AG04450 (cell line): Measurements from ENCODE around the gene PDPN. TPM values are rescaled to one million over a fixed set of nuclear protein-coding genes. Genes with fewer than 3 reads are reported as not detected.
"Not testable (repeated sequence)": the region's sequence is repeated elsewhere in the genome, so short reads cannot be mapped to it uniquely, and the experiment has no call there.

Source experiments
- CTCF ChIA-PET: fragments of 300-600, 350-600 bp; formaldehyde crosslinking; extraction: SDS; loops from one replicate; lab custom pipeline; 2022; ENCODE audit warnings: antibody characterized with exemption, inconsistent platforms; lab: Charles Lee
- POLR2A ChIA-PET: fragments of 350-600 bp; formaldehyde crosslinking; extraction: SDS; loops from one replicate; lab custom pipeline; 2021; ENCODE audit warnings: antibody characterized with exemption, inconsistent platforms; lab: Yijun Ruan, JAX
- DNase-seq: peaks from one replicate; pipeline ENCODE4 v3.0.0-alpha.2; 2011; ENCODE audit warnings: low read depth, low spot score
- H3K27ac ChIP-seq: one replicate; pipeline ENCODE4 v1.5.1; 2012; ENCODE audit warnings: low read depth, low read length, control low read depth
- H3K27me3 ChIP-seq: one replicate; pipeline ENCODE4 v1.6.0; 2012; ENCODE audit warnings: low read length; ENCODE audit not compliant: control insufficient read depth, insufficient read depth
- H3K4me3 ChIP-seq: 2 replicates; pipeline ENCODE4 v1.5.1; 2011; ENCODE audit warnings: mild to moderate bottlenecking, low read depth, low read length, control low read depth
- H3K9me3 ChIP-seq: 2 replicates; pipeline ENCODE4 v1.5.1; 2012; ENCODE audit warnings: low read length; ENCODE audit not compliant: control insufficient read depth, insufficient read depth
- polyA plus RNA-seq: library from polyadenylated mRNA; depleted of rRNA; stranded (reverse); fragments of >200 nt; gene quantifications from 2 replicates; pipeline ENCODE4 v1.2.3, GENCODE V29; 2011
- TF ChIP-seq, protein P1 (sequence below): IDR thresholded peaks from 2 replicates; pipeline ENCODE4 v1.5.1; 2011; ENCODE audit warnings: low read depth, low read length, control low read depth, inconsistent platforms

Gene PDPN
- polyA plus RNA-seq, 1 experiment: 0.55 TPM

DNA sequence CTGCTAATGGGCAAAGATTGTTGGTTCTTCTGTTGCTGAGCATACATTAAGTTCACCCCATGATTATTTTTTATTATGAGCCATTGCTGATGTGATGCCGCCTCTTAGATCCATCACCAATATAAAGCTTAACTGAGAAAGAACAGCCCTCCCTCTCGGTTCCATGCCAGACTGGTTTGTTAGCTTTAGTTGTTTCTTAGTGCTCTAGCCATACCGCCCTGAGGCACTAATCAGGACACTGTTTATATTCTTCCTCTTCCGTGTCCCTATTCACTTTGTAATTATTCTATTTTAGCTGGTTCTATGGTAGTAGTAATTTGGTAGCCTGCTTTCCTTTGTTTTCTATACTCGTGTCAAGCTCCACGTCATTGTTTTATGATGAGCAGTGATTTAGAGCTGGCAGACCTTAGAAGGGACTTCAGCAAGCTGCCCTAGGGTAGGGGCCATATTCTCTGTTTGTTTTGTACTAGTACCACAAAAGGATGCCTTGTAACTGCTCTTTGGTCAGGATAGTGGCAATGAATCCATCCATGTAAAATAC lies 27.3 kb upstream of the PDPN start:
- TF ChIP-seq, protein P1, sequence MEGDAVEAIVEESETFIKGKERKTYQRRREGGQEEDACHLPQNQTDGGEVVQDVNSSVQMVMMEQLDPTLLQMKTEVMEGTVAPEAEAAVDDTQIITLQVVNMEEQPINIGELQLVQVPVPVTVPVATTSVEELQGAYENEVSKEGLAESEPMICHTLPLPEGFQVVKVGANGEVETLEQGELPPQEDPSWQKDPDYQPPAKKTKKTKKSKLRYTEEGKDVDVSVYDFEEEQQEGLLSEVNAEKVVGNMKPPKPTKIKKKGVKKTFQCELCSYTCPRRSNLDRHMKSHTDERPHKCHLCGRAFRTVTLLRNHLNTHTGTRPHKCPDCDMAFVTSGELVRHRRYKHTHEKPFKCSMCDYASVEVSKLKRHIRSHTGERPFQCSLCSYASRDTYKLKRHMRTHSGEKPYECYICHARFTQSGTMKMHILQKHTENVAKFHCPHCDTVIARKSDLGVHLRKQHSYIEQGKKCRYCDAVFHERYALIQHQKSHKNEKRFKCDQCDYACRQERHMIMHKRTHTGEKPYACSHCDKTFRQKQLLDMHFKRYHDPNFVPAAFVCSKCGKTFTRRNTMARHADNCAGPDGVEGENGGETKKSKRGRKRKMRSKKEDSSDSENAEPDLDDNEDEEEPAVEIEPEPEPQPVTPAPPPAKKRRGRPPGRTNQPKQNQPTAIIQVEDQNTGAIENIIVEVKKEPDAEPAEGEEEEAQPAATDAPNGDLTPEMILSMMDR: no peak
- H3K9me3 ChIP-seq: peaks cover 26% of the 10 kb centered on the region
- no peaks in the 10 kb centered on the region for H3K27me3 ChIP-seq
- no peak overlapping the region for H3K4me3 ChIP-seq
- H3K27ac ChIP-seq: no peak overlapping the region
- ChIA-PET POLR2A (no interaction called here), CTCF (no interaction called here)
- DNase-seq: no peak

DNA sequence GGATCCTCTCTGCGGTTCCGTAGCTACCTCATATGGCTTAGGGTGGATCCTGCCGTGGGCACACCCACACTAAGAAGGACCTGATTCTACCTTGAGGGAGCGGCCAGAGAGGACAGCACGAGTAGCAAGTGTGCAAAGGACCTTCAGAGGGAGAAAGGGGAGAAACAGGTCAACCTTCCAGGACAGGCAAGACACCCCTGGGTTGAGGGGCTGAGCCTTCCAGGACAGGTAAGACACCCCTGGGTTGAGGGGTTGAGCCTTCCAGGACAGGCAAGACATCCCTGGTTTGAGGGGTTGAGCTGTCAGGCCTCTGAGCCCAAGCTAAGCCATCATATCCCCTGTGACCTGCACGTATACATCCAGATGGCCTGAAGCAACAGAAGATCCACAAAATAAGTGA lies 23.1 kb upstream of the PDPN start:
- TF ChIP-seq, protein P1: no peak
- Histone ChIP-seq H3K27ac (no peak overlapping the region), H3K27me3 (no peaks in the 10 kb centered on the region), H3K4me3 (no peak overlapping the region), H3K9me3 (peaks cover 19% of the 10 kb centered on the region)
- ChIA-PET CTCF (no interaction called here), POLR2A (no interaction called here)
- DNase-seq: no peak

DNA sequence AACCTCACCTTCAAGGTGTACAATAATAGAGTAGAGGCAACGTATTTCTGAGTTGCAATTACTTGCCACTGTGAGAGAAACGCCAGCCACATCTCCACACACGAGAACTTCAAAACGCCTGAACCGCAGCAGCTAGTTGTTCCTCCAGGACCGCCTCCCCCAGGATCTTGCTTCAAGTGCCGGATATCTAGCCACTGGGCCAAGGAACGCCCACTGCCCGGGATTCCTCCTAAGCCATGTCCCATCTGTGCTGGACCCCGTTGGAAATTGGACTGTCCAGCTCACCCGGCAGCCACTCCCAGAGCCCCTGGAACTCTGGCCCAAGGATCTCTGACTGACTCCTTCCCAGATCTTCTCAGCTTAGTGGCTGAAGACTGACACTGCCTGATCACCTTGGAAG lies 20.7 kb upstream of the PDPN start:
- DNase-seq, H3K27ac ChIP-seq, H3K4me3 ChIP-seq, H3K27me3 ChIP-seq, POLR2A ChIA-PET, CTCF ChIA-PET: not testable (repeated sequence)
- H3K9me3 ChIP-seq: peaks cover 24% of the 10 kb centered on the region

DNA sequence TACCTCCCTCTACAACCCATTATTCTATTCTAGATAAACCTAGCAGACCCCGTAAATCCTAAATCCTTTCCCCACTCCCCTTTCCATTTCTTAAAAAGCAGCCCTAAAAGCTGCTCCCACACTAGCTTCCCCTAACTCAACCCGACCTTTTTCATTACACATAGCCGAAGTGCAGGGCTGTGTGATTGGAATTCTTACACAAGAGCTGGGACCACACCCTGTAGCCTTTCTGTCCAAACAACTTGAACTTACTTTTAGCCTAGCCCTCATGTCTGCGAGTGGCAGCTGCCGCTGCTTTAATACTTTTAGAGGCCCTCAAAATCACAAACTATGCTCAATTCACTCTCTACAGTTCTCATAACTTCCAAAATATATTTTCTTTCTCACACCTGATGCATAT lies 19.6 kb upstream of the PDPN start:
- ChIA-PET POLR2A (no interaction called here), CTCF (no interaction called here)
- no peak overlapping the region for H3K4me3 ChIP-seq
- TF ChIP-seq, protein P1: no peak
- peaks cover 23% of the 10 kb centered on the region for H3K9me3 ChIP-seq
- no peak overlapping the region for H3K27ac ChIP-seq
- no peak for DNase-seq
- no peaks in the 10 kb centered on the region for H3K27me3 ChIP-seq

DNA sequence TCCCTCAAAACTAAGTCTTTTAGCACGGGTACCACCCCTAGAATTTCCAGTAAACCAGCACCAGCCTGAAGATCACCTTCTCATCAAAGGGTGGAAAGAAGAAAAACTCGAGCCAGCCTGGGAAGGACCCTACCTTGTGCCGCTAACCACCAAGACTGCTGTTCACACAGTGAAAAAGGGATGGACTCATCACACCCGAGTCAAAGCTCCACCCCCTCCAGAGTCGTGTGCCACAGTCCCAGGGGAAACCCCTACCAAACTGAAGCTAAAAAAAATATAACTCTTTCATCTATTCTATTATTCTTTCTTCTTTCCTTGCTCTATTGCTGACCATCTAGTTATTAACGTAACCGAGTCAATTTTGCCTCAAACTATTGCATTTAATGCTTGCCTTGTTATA lies 13.2 kb upstream of the PDPN start:
- POLR2A ChIA-PET, H3K27me3 ChIP-seq, CTCF ChIA-PET, H3K27ac ChIP-seq, H3K4me3 ChIP-seq, DNase-seq: not testable (repeated sequence)
- H3K9me3 ChIP-seq: peaks cover 13% of the 10 kb centered on the region

DNA sequence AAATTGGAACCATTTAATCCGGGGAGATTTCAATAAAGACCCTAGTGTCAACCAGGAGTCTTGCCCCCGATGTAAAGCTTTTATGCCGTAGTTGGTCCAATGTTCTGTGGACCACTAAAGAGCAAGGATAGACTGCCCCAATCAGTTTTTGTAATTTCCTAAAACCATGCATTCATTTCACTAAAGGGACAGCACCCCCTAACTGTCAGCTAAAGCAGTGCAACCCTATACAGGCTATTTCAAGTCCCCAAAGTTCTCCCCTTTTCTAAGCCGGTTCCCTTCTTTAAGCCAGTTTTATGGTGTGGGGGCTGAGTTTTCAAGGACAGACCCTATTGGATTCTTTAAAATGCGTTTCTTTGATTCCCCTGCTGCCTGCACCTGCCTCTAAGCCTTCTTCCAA lies 12.7 kb upstream of the PDPN start:
- TF ChIP-seq, protein P1: no peak
- Histone ChIP-seq H3K27ac (no peak overlapping the region), H3K27me3 (no peaks in the 10 kb centered on the region), H3K9me3 (peaks cover 15% of the 10 kb centered on the region), H3K4me3 (no peak overlapping the region)
- DNase-seq: no peak
- CTCF ChIA-PET: no interaction called here
- POLR2A ChIA-PET: no interaction called here
